Stimulated activated CD8-positive, alpha-beta memory T cell treated with anti-CD3 and anti-CD28 coated beads, Interleukin-15, amount 100 ng/mL, for 48 hours (primary cell): ENCODE data around the gene ZNF362.
"Not testable (repeated sequence)": the region's sequence is repeated elsewhere in the genome, so short reads cannot be mapped to it uniquely, and the experiment has no call there.

Source experiments
- DNase-seq, 2 donors: peaks; one replicate each; pipeline ENCODE4 v3.0.0-alpha.2; 2020; ENCODE audit warnings: low read depth in 2 of 2

ZNF362 gene

GRCh38 chr1:33286451-33287185 is 30.3 kb downstream of the ZNF362 start:
- no peak for DNase-seq

DNA sequence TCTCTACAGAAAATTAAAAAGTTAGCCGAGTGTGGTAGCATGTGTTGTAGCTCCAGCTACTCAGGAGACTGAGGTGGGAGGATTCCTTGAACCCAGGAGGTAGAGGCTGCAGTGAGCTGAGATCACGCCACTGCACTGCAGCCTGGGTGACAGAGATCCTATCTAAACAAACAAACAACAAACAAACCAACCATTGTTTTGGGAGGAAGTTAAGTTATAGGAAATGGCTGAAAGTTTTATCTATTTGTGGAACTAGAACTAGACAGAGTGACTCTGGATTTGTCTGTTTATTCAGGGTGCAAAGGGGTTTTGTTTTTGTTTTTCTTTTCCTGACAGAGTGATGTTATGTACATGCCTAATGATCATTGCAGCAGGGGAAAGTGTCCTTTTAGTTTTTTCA is 31.0 kb downstream of the ZNF362 start:
- no peak for DNase-seq

DNA sequence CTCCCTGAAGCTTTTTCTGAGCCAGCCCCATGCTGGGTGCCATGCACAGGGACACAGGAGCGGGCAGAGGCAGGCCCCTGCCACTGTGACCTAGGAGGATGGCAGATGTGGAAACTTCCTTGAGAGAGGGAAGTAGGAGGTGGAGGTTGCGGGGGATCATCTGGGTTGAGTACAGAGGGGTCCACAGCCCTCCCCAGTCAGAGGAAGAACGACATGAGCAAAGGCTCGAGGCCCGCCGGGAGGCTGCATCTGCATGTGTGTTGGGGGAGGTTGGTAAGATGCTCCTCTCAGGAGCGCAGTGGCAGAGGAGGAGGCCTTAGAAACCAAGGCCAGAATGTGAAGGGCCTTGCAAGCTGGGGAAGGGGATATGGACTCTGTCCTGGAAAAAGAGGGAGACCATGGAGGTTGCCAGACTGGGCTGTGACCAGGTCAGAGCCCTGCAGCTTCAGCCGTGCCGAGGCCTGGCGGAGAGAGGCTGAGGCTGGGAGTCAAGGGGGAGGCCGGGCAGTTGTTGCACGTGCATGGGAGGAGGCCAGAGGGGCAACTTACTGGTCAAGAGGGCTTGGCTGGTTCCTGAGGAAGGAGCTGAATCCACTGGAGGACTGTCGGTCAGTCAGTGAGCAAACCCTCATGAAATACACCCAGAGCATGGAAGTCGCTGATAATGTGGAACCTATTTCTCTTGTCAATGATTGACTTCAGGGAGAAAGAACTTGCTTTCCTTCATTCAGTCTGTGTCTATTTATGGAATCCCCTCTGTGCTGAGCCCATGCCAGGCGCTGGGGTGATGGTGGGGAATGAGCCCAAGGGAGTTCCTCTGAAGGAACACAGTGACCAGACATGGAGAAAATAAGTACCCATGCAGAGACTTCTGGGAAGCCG is 32.9 kb downstream of the ZNF362 start:
- DNase-seq: no peak

- DNase-seq: no peak
These were observed 33.5 kb downstream of the ZNF362 start for GRCh38 chr1:33289858-33290154.

GRCh38 chr1:33290615-33291014 is 34.3 kb downstream of the ZNF362 start:
- DNase-seq: not testable (repeated sequence)

DNA sequence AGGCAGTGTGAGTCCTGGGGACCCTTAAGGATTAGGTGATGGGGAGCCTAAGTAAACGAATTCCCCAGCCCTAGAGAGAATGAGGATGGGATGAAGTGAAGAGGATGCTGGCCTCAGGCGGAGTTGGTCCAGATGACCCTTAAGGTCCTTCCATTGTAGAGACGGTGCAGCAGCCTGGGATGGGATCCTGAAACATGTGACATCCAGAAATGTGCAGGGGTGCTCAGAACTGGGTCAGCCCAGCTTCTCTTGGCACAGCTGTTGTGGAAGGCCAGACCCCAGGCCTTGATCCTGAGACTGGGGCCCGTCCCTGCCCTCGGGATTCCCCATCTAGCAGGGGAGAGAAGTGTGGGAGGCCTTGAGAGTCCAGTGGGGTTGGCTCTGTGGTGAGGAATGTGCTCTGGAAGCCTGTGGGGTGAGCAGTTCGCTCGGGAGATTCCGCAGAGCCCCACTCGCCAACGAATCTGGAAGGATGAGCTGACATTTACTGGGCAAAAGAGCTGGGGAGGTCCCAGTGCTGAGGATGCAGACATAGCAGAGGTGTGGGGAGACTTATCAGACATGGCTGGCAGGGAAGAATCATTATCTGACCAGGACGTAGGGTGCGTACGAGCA is 36.5 kb downstream of the ZNF362 start:
- no peak for DNase-seq

DNA sequence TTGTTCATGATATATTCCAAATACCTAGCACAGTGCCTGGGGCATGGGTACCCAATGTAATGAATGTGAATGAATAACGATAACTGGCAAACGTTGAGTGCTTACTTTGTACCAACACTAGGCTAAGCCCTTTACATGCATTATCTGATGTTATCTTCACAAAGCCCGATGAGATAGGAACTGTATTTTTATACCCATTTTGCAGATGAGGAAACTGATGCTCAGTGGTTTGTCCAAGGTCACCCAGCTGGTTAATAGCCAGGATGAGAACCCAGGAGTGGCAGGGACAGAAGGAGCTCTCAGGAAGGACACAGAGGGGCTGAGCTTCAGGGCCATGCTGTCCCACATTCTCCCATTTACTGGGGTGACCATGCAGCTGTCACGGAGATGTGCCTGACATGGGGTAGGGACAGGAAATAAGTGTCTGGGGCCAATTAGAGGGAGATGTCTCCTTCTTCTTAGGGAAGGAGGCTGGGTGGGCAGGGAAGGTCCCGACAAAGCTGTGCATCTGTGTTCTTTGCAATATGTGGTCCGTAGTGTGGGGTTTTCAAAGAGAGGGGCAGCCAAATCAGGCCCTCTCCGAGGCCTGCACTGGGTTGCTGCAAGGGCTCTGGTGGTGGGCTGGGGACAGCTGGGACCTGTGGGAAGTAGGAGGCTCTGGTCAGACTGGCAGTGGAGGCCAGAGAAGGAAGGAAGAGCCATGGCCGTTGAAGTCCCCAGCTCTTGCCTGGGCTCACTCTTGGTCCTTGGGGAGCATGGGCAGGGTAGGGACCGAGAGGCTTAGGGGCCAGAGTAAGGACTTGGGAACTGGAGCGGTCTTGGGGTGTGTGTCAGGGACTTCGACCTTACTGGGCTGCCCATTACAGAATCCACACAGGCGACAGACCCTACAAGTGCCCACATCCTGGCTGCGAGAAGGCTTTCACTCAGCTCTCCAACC is 38.0 kb downstream of the ZNF362 start:
- no peak for DNase-seq

- no peak for DNase-seq
These were observed 38.7 kb downstream of the ZNF362 start for GRCh38 chr1:33295023-33295422.

DNA sequence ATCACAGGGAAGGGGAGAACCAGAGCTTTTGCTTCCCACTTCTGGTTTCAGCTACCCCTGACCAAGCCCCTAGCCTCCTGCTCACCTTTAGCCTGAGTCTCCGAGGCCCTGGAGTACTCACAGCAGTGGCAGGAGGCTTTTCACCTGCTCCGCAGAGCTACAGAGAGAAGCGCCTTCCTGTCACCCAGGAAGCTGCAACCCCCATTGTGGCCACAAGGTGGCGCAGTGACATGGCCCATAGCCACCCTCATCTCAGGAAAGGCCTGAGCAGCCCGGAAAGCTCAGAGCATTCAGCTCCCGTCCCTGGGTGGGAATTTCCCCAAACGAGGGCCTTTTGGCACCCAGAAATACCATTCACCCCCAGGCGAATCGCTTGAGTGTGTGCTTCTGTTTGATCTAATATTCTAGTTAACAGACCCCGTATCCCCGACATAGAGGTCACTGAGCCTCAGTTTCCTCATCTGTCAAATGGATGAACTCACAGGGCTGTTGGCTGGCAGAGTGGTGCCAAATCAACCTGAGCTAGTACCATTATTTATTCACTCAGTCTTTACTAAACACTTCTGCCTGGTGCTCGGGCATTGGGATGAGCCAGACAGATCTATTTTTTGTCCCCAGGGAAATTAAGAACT is 39.3 kb downstream of the ZNF362 start:
- DNase-seq: peak; percentile 65 to 79

DNA sequence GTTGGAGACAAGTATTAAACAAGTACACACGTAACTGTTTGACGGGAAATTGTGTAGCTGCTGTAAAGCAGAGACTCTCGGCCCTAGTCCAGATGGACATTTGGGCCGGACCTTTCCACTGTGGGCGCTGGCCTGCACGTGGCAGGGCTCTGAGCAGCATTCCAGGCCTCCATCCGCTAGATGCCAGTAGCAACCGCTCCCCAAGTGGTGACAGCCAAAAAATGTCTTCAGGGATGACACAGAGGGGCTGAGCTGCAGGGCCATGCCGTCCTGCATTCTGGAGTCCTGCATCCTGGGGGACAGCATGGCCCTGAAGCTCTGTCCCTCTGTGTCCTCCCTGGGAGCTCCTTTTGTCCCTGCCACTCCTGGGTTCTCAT is 39.8 kb downstream of the ZNF362 start:
- DNase-seq: no peak

GRCh38 chr1:33296824-33297223 is 40.5 kb downstream of the ZNF362 start:
- DNase-seq: no peak

- DNase-seq: no peak
These were observed 41.8 kb downstream of the ZNF362 start for GRCh38 chr1:33297911-33298622.

DNA sequence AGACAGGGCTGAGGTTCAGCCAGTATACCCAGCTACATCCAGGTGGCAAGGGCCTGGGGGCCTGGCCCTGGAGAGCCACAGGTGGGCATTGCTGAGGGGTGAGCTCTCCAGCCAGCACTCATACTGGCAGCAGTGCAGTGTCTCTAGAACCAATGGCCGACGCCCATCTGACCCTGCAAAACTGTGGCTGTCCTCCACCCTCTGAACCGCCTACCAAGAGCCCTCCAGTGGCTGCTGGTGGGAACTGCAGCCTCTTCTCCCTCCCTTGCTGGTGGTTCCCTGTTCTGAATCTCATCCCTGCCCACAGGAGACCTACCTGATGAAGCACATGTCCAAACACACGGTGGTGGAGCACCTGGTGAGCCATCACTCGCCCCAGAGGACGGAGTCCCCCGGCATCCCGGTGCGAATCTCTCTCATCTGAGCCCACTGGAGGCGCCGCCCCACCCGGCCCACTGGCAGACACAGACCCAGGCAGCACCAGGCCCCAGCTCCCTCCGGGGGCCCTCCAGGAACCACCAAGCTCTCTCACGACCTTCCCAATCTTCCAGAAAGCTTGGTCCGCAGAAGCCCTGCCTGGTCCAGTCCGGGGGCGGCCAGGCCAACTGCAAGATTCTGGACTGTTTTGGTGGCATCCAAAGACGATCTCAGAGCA is 42.5 kb downstream of the ZNF362 start:
- DNase-seq: peak; percentile 31 to 40

GRCh38 chr1:33299461-33300155 is 43.3 kb downstream of the ZNF362 start:
- no peak for DNase-seq

DNA sequence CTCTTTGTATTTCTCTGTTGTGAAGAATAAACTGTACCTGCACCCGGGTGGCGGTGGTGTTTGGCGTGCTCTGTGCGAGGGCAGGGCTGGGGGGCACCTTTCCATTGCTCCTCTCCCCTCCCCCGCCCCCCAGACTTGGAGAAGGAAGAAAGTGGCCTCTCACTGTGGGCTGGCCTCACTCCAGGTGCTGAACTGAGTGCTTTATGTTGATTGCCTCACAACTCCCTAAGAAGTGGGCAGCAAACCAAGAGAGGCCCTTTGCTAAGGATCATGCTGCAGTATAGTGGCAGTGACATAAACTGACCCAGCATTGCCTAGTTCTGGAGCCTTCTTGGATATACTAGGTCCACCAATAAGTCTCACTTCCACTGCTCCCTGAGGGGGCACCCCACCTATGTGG is 44.4 kb downstream of the ZNF362 start:
- DNase-seq: no peak

DNA sequence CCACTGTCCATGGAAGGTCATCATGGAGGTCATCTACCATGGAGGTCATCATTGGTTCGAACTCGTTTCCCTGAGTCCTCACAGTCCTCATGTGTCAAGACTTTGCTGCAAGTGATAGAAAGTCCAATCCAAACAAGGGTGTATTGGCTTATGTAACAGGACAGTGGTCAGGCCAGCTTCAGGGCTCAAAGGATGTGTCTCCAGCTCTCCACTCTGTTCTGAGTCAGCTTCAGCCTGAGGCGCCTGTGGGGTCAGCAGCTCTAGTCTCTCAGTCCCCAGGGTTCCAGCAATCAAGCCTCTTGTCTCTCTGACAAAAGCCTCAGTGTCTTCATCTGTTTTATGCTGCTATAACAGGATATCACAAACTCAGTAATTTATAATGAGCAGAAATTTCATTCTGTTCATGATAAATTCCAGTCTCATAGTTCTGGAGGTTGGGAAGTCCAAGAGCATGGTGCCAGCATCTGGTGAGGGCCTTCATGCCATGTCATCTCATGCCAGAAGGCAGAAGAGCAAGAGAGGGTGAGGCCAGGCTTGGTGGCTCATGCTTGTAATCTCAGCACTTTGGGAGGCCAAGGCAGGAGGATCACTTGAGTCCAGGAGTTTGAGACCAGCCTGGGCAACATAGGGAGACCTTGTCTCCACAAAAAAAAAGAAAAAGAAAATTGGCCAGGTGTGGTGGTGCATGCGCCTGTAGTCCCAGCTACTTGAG is 45.1 kb downstream of the ZNF362 start:
- DNase-seq: no peak

- DNase-seq: no peak
These were observed 46.0 kb downstream of the ZNF362 start for GRCh38 chr1:33302325-33302724.

DNA sequence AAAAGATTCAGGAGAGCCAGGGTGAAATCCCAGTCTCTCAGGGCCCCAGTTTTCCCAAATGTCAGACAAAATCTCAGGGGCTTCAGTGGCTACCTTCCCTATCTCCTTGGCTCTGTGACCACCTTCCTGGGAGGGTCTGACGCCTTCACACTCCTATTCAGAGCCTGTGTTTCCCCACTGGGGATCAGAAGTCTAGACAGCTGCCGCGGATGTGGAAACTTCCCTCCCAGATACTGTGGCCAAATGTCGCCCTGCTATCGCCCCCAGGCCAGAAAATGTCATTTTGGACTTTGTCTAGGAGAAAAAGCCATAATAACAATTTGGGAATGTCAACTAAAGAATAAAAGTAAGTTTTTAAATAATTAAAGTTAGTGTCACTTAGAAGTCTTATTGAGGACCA is 48.7 kb downstream of the ZNF362 start:
- DNase-seq: no peak
